ENCODE results near the gene CLEC2D.
"Not testable (repeated sequence)": the region's sequence is repeated elsewhere in the genome, so short reads cannot be mapped to it uniquely, and the experiment has no call there.

CLEC2D gene, protein sequence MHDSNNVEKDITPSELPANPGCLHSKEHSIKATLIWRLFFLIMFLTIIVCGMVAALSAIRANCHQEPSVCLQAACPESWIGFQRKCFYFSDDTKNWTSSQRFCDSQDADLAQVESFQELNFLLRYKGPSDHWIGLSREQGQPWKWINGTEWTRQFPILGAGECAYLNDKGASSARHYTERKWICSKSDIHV

GRCh38 chr12:9669534-9669933 is at the start of gene CLEC2D:
TSS of gene CLEC2D (plus strand) at chr12:9669713. CDS start at chr12:9669735, 22 bp downstream.
- DNase-seq = no peak

- DNase-seq = no peak
Measured at GRCh38 chr12:9625019-9625418, 44.5 kb upstream of the CLEC2D start.

DNA sequence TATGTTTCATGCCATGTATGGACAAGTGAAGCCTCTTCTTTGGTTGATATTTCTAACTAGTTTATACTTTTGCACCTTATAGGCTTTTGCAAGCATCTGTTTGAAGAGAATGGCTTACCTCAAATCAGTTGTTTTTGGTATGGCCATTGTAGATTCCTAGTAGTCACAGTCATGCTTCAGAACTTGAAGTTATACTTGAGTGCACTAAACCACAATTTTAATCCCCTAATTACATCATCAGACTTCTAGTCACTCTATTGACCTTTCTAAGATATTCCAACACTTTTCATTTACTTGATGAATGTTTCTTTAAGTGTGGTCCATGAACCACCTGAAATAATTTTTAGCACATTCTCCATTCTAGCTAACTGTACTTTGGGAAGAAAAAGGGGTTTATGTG is 43.2 kb upstream of the CLEC2D start:
- no peak for DNase-seq

GRCh38 chr12:9626821-9627220 is 42.7 kb upstream of the CLEC2D start:
- no peak for DNase-seq

DNA sequence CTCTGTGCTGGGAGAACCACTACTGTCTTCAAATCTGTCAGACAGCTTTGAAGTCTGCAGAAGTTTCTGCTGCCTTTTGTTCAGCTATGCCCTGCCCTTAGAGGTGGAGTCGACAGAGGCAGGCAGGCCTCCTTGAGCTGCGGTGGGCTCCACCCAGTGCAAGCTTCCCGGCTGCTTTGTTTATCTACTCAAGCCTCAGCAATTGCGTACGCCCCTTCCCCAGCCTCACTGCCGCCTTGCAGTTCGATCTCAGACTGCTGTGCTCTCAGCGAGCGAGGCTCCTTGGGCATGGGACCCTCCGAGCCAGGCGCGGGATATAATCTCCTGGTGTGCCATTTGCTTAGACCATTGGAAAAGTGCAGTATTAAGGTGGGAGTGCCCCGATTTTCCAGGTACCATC is 36.7 kb upstream of the CLEC2D start:
- DNase-seq = no peak

- DNase-seq = peak; percentile 72
Measured at GRCh38 chr12:9634177-9634803, 35.2 kb upstream of the CLEC2D start.

DNA sequence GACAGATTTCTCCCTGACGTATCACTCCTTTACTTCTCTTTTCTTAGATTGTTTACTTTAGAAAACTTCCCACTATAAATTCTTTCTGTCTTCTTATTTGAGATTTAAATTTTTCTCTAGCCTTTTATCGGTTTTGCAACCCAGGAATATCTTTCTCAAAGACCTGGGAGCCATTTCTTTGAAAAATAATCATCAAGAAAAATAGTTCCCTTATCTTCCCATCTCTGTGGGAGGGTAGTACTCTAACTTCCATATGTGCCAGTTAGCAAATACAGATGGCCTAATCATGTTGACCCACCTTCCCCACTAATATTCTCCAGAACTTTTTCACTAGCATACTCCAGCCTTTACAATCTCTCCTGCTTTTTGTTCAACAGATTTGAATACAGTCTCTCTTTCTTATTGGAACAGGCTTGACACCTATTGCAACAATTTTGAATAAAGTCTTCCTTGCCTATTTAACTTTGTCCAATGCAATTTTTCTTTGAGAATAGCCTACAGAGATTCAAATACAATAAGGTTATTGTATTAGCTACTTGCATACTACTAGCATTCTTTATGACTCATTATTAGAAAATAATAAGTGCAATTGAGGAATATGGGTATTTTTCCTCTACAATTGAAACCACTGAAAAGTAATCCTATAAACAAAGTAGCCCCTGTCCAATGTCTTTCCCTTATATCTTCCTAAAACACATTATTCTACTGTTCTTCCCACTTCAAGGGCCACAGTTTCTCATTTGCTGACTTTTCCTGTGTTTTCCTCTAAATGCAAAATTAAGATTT is 34.4 kb upstream of the CLEC2D start:
- no peak for DNase-seq

GRCh38 chr12:9636150-9636850 is 33.2 kb upstream of the CLEC2D start:
- DNase-seq = no peak

DNA sequence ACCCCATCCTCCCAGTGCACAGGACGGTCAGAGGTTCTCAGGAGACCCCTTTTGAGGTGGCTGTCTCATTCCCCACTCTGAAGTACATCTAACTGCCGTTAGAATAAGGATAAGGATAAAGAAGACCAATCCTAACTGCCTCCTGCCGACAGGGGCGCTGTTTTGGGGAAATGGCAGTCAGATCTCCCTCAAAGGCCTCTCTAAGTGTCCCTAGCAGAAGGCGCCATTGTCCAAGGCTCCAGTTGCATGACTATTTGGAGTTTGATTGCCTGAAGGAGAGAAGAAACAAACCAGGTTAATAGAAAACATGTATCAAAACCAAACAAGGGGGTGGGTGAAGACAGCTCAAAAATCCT is 32.7 kb upstream of the CLEC2D start:
- no peak for DNase-seq

GRCh38 chr12:9640024-9640423 is 29.5 kb upstream of the CLEC2D start:
- no peak for DNase-seq

- no peak for DNase-seq
Measured at GRCh38 chr12:9642606-9643265, 26.8 kb upstream of the CLEC2D start.

- DNase-seq = no peak
Measured at GRCh38 chr12:9643266-9643660, 26.2 kb upstream of the CLEC2D start.

- DNase-seq = not testable (repeated sequence)
Measured at GRCh38 chr12:9644985-9645551, 24.4 kb upstream of the CLEC2D start.

GRCh38 chr12:9646794-9647781 is 22.4 kb upstream of the CLEC2D start:
- DNase-seq = no peak

- DNase-seq = peak; percentile 89
Measured at GRCh38 chr12:9647825-9648700, 21.4 kb upstream of the CLEC2D start.

DNA sequence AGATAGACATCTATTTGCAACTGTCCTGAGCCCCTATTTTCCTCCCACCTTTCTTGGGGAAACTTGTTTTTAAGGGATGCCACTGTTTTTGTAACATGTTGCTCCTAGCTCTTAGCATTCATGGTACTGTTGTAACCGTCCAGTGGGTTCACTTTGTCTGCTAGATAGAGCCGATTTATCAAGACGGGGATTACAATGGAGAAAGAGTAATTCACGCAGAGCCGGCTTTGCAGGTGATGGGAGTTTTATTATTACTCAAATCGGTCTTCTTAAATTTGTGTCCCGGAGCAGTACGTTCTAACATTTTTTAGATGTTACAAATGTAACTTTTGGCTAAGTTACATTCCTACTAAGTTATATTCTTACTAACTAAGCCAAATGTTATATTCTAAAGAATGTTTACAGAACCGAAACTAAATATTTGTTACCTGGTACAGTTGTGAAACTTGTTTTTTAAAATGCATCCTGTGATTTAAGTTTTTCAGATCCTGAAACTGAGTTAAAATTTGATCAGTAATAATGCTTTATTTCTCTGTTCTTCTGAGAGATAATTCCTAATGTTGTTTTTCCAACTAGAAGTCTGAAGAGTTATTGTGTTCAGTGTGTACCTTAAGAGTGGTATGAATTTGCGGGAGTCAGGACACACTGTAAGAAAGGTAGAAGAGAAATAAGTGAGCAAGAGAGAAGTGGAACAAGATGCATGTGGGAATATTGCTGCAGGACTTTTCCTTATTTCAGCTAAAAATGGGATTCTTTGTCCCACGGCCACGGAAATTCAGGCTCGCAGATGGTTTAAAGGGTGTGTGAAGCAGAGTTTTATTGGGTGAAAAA is 20.6 kb upstream of the CLEC2D start:
- DNase-seq = no peak

GRCh38 chr12:9649532-9649940 is 20.0 kb upstream of the CLEC2D start:
- no peak for DNase-seq

- no peak for DNase-seq
Measured at GRCh38 chr12:9650151-9650576, 19.3 kb upstream of the CLEC2D start.

DNA sequence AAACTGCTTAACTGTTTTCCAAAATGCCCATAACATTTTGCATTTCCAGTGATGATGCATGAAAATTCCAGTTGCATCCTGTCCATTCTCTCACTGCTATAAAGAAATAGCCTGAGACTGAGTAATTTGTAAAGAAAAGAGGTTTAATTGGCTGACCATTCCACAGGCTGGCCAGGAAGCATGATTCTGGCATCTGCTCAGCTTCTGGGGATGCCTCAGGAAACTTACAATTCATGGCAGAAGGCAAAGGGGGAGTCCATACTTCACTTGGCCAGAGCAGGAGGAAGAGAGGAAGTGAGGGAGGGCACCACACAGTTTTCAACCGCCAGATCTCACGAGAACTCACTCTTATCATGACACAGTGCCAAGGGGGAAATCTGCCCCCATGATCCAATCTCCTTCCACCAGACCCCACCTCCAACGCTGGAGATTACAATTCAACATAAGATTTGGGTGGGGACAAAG is 18.2 kb upstream of the CLEC2D start:
- no peak for DNase-seq

All from stimulated activated CD4-positive, alpha-beta T cell treated with anti-CD3 and anti-CD28 coated beads, Interleukin-12 subunit alpha, Interleukin-12 subunit beta, amount 100 ng/mL, for 4 hours (primary cell).